Endothelial cell of umbilical vein (primary cell): ENCODE results near the gene CD47.

Experiments used
- CTCF ChIP-seq, 2 donors: IDR thresholded peaks; 1 replicate in 1 of 2; 2 replicates in 1 of 2; pipeline ENCODE4 v1.5.1; 2011; ENCODE audit warnings: low read length in 2 of 2, mild to moderate bottlenecking in 2 of 2, moderate library complexity in 2 of 2, control low read depth in 1 of 2, inconsistent platforms in 1 of 2, low read depth in 1 of 2; ENCODE audit not compliant: insufficient read depth in 1 of 2; ENCODE audit errors: extremely low read depth in 1 of 2
- EZH2 ChIP-seq: IDR thresholded peaks from 2 replicates; pipeline ENCODE4 v1.6.1; 2012; ENCODE audit warnings: borderline replicate concordance, low read depth, mild to moderate bottlenecking, moderate library complexity, low read length, inconsistent platforms; ENCODE audit not compliant: severe bottlenecking
- FOS ChIP-seq: IDR thresholded peaks from 2 replicates; pipeline ENCODE4 v1.6.1; 2011; ENCODE audit warnings: mild to moderate bottlenecking, low read length, moderate library complexity, borderline replicate concordance; ENCODE audit not compliant: insufficient read depth
- GATA2 ChIP-seq: IDR thresholded peaks from 2 replicates; pipeline ENCODE4 v1.7.0; 2011; ENCODE audit warnings: low read depth, mild to moderate bottlenecking, moderate library complexity, mixed read lengths, low read length; ENCODE audit not compliant: insufficient read length, insufficient read depth
- JUN ChIP-seq: IDR thresholded peaks from 2 replicates; pipeline ENCODE4 v1.6.1; 2011; ENCODE audit warnings: borderline replicate concordance, low read depth; ENCODE audit not compliant: insufficient read length, insufficient read depth
- MAX ChIP-seq: IDR thresholded peaks from 2 replicates; pipeline ENCODE4 v1.6.1; 2011; ENCODE audit not compliant: insufficient read depth, insufficient read length
- MYC ChIP-seq: IDR thresholded peaks from one replicate; pipeline ENCODE4 v1.6.1; 2011; ENCODE audit warnings: mild to moderate bottlenecking, low read depth, low read length
- POLR2A ChIP-seq: IDR thresholded peaks from 2 replicates; pipeline ENCODE4 v1.6.1; 2012; ENCODE audit warnings: low read depth, mild to moderate bottlenecking, control low read depth, low read length
- POLR2AphosphoS5 ChIP-seq: IDR thresholded peaks from 2 replicates; pipeline ENCODE4 v1.6.1; 2012; ENCODE audit warnings: low read depth, mild to moderate bottlenecking, control low read depth, low read length, moderate library complexity; ENCODE audit not compliant: insufficient read depth

GRCh38 chr3:108029466-108029865, 61.4 kb downstream of the CD47 start:
- TF ChIP-seq CTCF (IDR thresholded peaks at IDR 0.05; ENCODE audit: extremely low read depth in 1 of 2, insufficient read depth in 1 of 2, low read depth in 1 of 2, low read length in 2 of 2) (no peak), GATA2 (no peak), POLR2A (no peak), POLR2AphosphoS5 (no peak), EZH2 (no peak), FOS (no peak), MAX (no peak), MYC (no peak), JUN (no peak)
